GM10266 (cell line): ENCODE results near the gene ST8SIA6.
A peak's percentile ranks its signal among the peaks of the same experiment; 100 is the strongest.

ENCODE experiments used
- DNase-seq: peaks from one replicate; pipeline ENCODE4 v3.0.0; 2012; ENCODE audit errors: extremely low spot score
- CTCF ChIP-seq: IDR thresholded peaks from 2 replicates; pipeline ENCODE4 v1.5.1; 2012; ENCODE audit warnings: mild to moderate bottlenecking, low read depth; ENCODE audit not compliant: control insufficient read depth, insufficient read depth; ENCODE audit errors: missing control alignments

ST8SIA6 gene

GRCh38 chr10:17430647-17431355, 23.6 kb downstream of the ST8SIA6 start:
- peak; percentile 41 for DNase-seq
- TF ChIP-seq CTCF: peak; percentile 83

- TF ChIP-seq CTCF: no peak
- no peak for DNase-seq
Measured at GRCh38 chr10:17429490-17429889, 24.9 kb downstream of the ST8SIA6 start.

- DNase-seq: no peak
- no peak for TF ChIP-seq CTCF
Measured at GRCh38 chr10:17428351-17429097, 25.9 kb downstream of the ST8SIA6 start.

- DNase-seq: no peak
- TF ChIP-seq CTCF: no peak
Measured at GRCh38 chr10:17427666-17428350, 26.6 kb downstream of the ST8SIA6 start.

- no peak for DNase-seq
Measured at GRCh38 chr10:17427201-17427600, 27.2 kb downstream of the ST8SIA6 start.

GRCh38 chr10:17426263-17426750, 28.1 kb downstream of the ST8SIA6 start:
- TF ChIP-seq CTCF: no peak
- no peak for DNase-seq

More at GRCh38 chr10:17427201-17427600, 27.2 kb downstream of the ST8SIA6 start:
- no peak for TF ChIP-seq CTCF
